HG02852 (cell line): ENCODE results near the gene QSOX2.

ENCODE experiments used
- ATAC-seq: cut with Tn5 transposase; IDR thresholded peaks from one replicate; pipeline ENCODE4 v1.9.1; 2021; ENCODE audit warnings: mild to moderate bottlenecking, moderate library complexity; ENCODE audit not compliant: unreplicated experiment

The QSOX2 gene

DNA sequence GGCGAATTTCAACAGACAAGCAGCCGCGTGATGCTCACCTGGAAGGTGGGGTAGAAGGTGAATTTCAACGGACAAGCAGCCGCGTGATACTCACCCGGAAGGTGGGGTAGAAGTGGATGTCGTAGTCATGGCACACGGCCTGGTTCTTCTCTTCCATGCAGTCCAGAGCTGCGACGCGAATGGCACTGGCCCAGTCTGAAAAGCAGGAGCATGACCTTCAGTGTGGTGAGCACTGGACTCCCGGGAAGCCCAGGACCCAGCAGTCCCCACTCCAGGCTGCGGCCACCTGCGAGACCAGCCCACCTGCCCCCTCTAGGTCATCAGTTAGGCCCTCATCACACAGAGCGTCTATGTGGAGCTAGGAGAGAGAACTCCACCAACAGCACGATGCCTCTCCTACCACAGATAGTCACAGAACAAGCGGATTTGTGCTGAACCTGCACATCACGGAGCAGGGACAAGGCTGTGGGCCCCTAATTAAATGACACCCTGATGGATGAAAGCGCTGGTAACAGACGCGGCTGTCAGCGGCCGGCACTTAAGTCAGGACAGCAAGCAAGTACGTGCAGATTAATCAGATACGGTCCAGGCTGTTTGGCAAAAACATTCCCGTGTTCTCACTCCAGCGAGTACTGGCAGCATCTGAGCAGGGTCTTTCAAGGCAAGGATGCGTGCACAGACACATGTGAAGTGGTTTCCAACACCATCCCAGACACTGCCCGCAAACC, 18.8 kb downstream of the QSOX2 start:
- no peak for ATAC-seq

DNA sequence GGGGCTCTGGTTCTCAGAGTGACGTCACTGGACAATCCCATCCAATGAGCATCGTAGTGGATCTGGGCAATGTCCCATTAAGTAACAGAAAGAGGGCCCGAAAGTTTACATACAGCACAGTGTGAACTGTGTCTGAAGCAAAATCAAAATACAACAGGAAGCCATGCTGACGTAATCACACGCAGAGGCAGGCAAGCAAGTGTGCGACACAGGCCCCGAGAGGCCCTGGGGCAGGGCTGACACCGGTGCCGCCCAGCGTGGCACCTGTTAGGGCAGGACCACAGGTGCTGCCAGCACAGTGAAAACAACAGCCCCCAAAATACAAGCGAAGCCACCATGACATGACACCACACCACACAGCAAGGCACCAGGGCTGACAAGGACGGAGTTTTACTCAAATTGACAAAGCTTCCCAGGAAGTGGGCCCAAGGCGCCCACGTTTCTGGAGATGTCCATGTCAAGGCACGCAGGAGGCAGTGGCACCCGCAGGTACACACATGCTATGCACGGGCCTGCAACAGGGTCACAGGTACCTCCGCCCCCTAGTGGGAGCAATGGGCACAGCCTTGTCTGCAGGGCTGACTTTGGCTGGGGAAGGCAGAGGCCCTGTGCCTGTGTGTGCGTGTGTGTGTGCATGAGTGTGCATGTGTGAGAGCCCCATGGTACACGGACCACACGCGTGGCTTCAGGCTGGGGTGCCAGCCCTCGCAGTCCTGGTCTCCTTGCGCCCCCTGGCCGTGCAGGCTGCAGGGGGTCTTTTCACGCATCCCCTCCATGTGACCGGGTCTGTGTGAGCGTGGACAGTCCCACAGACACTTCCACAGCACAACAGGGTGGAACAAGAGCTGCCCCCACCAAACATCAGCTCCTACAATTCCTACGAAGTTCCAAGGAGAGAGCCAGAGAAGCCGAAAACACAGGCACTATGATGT, 19.6 kb downstream of the QSOX2 start:
- ATAC-seq: peak; percentile 59

DNA sequence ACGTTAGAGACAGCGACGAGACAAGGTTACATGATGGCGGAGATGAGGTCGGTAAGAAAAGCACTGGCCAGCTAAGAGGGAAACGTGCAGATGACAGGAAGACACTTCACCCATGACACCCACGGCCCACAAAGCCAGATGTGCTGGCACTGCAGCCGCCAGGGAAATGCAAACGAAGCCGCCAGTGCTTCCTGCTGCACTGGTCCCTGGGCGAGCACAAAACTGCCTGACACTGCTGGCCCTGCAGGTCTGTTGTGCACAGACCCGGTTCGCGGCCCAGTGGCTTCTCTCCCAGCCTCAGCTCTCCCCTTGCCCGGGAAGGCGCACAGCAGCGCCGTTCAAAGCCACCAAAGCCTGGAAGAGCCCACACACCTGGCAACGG, 20.3 kb downstream of the QSOX2 start:
- peak; percentile 33 for ATAC-seq

DNA sequence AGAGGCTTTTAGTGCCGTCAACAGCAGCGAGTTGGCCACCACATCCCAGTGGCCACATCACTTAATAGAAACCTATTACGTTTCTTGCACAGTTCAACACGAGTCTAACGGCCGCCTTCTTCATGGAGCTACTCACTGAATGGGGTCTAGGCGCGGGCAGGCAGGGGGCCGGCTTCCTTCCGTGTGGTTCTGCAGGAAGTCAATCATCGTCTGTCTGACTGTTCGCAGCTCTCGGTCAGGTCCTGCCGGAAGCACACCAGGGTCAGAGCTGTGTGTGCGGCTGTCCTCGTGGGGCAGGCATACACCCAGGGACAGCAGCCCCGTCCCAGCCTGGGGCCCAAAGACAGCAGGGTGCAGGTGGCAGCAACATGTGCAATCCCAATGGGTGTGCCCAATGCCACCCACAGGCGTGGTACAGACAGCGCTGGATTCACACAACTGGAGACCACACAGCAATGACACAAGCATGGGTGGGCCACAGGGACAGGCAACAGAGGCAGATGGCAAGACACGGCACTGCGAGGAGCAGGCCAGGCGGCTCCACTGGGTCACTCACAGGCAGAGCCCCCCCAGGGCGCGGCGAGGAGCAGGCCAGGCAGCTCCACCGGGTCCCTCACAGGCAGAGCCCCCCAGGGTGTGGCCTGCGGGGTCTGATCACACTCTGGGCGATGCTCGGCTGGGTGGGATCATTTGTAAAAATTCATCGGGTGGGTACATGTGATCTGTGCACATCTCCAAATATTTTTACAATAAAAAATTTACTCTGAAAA, 21.6 kb downstream of the QSOX2 start:
- no peak for ATAC-seq

DNA sequence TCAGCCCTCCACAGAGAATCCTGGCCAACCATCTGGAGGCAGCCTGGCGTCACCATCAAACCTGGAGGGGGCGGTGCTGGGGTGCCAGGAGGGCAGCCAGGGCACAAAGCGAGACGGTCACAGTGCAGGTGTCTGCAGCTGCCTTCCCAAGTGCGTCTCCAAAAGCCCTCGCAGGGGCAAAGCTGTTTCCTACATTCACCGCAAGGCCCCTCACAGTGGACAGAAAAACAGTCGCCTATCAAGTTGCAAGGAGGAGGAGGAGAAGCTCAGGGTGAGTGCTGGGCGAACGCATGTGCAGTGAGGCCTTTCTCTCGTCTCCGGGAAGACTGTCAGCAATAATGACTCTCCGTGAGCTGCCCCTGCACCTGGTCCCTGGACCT, 22.7 kb downstream of the QSOX2 start:
- ATAC-seq: no peak

DNA sequence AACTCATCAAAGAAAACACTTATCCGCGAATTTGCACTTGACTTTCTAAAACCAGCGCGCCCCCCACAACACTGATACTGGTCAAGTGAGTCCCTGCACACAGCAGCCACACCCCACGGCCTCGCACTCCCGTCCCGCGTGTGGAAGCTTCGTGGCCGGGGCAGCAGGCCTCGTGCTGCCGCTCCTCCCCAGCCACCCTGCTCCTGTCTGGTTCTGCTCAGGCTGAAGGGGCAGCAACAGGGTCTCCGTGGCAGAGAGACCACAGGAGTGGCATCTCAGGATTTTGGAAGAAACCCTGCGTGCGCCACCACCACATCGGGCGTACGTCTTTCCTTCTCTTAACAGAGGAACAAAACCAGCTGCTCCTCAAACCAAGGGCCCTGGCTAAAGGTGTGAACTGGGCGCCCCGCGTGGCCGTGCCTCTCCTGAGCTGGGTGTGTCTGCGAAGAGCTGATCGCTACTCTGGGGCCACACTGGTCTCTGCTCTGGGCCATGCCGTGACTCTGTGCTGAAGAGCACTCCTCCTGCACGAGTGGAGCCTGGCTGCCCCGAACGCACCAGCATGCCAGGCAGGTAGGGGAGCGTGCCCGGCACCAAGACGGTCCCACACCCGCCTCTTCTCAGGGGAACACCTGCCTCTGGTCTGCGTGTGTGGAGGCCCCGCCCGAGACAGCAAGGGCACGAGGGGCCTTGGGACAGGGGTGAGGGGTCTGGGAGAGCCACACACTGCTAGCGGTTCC, 23.3 kb downstream of the QSOX2 start:
- ATAC-seq: no peak

DNA sequence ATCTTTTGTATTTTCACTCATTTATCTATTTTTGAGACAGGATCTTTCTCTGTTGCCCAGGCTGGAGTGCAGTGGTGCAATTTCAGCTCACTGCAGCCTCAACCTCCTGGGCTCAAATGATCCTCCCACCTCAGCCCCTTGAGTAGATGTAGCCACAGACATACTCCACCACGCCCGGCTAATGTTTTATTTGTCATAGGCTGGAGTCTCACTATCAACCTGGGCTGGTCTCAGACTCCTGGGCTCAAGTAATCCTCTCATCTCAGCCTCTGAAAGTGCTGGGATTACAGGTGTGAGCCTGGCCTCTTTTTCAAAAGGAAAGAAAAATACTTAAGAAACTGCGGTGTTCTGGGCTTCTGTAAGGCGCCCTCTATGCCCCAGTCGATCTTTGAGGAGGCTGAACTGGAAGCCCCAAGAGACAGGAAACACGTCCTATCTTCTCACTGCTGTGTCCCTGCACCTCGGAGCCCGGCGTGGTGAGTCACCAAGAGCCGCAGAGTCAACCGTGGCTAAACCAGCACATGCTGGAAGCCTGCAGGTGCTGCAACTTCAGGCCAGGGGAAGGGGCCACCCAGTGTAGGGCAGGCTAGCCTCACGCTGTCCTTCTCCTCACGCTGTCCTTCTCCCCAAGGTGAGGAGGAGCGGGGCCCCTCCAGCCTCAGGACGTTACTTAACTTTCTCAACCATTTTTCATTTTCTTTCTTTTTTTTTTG, 25.4 kb downstream of the QSOX2 start:
- no peak for ATAC-seq

DNA sequence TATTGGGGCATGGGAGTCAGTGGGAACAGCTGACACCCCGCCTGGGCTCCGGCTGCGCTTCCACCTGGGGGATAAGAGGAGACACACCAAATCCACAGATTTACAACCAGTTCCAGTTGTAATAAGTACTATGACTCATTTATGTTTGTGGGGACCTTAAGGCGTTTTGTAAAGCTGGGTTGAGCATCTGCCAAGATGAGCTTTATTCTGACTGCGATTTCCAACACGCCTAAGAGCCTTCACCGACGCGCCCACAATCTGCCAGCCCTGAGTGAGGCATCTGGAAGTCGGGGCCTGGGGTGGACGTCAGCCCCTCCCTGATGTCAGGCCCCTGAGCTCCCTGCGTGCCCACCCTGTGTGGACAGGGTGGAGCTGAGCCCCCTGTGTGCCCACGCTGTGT, 26.3 kb downstream of the QSOX2 start:
- no peak for ATAC-seq

DNA sequence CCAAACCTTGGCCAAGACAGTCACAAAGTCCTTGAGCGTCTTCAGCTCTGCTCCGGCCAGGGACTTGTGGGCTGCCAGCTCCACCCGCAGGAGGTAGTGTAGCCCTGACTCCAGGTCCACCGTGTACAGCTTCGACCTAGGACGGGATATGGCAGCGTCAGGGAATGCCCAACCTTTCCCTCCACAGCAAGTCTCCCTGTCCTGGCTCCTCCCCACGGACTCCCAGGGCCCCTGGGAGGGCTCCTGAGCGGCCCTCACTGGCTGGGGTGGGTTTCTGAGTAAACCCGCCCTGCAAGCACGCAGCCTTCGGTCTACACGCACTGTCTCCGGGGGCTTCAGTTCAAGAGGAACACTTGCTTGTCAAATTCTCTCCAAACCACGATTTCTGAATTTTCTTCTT, 26.9 kb downstream of the QSOX2 start:
- no peak for ATAC-seq

DNA sequence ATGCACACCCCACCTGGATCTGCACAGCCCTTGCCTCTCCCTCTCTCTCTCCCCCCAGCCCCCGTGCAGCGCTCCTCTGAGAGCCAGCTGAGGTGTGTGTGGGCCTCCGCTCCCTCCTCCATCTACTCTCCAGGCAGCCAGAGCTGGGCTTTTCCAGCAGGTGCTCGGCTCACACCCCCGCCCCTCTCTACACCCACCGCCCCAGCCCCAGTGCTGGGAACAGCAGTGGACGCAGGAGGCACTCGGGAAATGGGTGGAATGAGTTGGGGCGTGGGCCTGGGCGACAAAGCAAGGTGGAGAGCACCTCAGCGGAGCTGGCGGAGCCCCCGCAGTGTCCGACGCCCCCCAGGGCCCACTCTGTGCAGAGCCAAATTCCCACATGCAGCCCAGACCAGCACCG, 27.3 kb downstream of the QSOX2 start:
- ATAC-seq: no peak

DNA sequence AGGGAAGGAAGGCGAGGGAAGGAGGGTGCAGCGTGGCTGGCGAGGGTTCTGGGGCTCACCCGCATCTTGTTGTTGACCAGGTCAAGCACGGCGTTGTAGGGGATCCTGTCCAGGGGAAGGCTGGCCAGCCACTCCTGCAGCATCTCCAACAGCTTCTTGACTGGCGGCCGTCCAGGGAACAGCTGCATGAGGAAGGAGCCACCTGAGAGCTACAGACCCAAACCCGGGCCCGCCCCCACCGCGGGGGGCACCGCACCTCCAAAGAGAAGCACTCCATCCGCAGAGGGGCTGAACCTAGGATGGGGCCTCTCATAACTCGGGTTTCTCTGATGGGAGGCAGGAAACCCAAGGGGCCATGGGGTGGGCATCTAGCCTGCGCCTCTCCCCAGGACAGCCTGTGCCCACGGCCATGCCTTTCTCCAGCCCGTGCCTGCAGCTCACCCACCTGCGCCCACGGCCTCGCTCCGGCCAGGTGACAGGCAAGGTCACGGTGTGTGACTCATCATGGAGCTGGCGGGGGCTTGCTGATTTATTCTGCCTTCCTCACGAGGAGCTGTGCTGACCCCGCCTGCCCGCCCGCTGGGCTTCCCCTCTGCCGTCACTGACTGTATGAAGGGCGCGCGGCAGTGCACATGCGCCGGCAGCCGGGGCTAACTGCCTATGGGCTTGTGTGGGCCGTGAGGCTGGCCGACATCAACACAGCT, 28.9 kb downstream of the QSOX2 start:
- ATAC-seq: no peak

DNA sequence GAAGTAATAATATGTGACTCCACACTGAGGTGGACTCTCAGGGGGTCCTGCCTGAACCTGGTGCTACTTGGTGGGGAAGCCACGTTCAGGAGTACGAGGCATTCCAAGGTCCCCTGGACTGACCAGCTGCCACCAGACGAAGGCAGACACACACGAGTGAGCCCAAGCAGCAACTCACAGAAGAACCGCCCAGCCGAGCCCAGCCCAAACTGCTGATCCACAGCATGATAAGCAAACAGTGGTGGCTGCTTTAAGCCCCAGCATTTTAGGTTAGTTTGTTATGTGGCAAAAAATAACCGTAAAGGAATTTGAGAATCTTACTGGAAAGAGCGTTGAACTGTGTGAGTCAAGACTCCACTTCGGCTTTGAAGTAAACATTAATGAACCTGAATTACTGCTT, 31.9 kb downstream of the QSOX2 start:
- no peak for ATAC-seq

DNA sequence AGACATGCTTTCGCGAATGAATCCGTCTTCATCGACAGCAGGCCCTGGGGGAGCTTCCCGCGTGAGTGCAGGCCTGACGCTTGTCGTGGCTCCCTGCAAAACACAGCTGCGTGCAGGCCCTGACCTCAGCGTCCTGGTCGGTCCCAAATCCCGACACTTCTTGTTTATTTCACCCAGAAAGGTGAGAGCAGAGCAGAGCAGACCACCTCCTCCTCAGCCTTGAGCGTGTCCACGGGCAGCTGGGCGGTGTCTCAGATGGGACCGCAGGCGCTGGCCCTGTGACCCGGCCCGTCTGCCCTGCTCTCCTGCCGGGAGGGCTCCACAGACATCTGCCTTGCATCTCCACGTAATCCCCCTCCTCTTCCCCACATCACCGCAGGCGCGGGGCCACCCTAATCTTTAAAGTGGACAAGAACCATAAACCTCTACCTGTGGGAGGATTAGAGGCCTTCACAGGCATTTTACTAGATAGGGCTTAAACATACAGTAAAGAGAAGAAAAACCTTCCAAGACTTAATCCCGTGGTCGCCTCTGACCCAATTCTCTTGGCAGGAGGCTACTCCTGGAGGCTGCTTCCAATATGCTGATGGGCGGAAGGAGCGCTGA, 33.2 kb downstream of the QSOX2 start:
- ATAC-seq: no peak

DNA sequence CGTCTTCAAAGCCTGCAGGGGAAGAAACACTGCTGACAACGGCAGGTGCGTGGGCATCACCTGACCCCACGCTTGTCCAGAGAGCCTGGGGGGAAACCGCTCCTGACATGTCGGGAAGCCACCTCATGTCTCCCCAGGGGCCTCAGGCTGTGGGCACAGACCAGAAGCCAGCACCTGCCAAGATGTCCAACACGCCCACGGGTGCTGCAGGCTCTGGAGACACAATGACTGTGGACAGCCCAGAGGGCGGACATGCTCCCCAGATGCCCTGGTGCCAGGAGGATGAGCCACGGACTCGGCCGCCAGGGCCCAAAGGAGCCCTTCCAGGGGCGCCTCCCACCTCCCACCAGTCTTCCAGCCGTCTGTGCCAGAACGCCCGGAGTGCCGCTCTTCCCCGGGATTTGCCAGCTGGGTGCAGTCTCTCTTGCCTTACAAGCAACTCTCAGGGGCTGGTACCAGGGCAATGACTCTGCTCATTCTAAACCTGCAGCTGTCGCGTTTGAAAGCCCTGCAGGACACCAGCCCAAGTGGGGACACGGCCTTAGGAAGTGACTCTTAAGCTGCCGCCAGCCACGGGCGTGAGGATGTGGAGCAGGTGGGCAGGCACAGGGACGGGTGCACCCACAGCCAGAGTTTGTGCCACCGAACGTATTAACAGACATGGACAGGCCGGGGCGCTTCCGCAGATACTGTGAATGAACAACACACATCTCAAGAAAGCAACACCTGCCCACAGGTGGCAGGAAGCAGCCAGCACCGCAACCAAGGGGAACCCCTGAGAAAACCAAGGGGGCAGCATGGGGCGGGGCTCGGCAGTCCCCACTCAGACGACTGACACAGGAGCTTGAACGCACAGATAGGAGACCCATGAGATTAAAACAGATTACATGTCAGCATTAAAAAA, 33.9 kb downstream of the QSOX2 start:
- no peak for ATAC-seq

DNA sequence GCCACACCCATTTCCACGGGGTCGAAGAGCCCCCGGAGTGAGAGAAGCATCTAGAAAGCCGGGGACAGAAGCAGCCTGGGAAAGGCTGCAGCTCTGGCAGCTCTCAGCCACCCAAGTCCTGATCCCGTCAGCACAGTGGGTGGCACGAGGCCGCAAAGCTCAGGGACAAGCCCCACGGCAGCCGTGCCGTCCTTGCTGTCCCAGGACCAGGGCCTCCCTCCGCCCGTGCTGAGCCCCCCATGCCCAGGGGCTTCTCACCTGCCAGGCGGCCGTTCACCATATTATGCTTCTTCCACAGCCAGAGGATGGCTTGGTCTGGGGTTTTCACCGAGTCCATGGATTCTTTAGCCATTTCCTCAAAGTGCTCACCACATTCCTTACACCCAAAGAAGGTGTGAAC, 34.6 kb downstream of the QSOX2 start:
- ATAC-seq: no peak

DNA sequence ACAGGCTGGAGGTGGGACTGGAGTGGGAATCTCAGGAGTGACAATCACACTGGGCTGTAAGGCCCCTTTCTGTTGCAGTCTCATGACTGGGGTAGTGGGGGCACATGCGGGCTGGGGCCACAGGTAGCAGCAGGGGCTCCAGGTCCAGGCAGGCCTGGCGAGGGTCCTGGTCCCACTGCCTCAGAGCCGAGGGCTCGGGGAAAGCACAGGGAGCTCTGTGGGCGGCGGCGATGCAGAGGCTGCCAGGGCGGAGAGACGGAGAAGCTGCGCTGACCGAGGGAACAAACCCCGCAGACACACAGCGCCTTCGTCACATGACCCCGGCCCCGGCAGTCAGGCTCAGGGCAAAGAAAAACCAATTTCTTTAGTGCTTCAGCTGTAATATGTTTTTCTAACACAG, 35.3 kb downstream of the QSOX2 start:
- no peak for ATAC-seq

DNA sequence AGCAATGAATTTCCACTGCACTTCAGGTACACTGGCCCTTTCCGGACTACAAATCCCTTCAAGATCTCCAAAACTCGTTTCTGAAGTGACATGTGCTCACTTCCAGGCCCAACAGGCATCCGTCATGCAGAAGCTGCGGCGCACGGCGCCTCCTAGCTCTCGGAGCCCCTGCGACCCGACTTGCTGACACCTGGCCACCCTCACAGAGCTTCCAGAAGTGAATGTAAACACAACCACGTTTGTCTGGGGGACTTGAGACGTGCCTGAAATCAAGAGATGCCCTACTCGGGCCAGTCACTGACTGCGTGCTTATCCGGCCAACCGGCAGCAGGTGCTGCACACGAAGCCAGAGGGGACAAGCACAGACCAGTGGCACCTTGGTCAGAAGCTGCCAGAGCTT, 35.8 kb downstream of the QSOX2 start:
- no peak for ATAC-seq

DNA sequence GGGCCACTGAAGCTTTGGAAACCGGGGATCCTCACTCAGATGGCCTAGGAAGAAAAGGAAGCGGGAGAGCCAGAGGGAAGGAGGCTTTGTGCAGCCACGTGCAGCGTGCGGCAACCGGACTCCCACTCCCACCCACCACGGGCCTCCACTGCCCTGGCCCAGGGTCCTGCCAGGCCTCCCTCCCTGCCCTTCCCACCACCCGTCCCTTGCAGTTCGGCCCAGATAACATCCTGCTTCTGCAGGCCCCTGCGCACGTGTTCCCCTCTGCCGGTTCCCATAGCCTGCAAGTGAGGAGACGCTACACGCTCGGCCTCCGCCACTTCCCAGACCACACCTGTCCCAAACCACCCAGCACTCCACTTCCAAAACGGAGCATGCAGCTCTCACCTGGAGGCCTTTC, 36.4 kb downstream of the QSOX2 start:
- ATAC-seq: no peak
